CD4-positive, alpha-beta T cell treated with Interleukin-21 for 1 hour (primary cell): Measurements from ENCODE around the gene KAT6B.
"Not testable (repeated sequence)": the region's sequence is repeated elsewhere in the genome, so short reads cannot be mapped to it uniquely, and the experiment has no call there.

Experiments
- DNase-seq: peaks from one replicate; pipeline ENCODE4 v3.0.0-alpha.2; 2020

KAT6B gene

DNA sequence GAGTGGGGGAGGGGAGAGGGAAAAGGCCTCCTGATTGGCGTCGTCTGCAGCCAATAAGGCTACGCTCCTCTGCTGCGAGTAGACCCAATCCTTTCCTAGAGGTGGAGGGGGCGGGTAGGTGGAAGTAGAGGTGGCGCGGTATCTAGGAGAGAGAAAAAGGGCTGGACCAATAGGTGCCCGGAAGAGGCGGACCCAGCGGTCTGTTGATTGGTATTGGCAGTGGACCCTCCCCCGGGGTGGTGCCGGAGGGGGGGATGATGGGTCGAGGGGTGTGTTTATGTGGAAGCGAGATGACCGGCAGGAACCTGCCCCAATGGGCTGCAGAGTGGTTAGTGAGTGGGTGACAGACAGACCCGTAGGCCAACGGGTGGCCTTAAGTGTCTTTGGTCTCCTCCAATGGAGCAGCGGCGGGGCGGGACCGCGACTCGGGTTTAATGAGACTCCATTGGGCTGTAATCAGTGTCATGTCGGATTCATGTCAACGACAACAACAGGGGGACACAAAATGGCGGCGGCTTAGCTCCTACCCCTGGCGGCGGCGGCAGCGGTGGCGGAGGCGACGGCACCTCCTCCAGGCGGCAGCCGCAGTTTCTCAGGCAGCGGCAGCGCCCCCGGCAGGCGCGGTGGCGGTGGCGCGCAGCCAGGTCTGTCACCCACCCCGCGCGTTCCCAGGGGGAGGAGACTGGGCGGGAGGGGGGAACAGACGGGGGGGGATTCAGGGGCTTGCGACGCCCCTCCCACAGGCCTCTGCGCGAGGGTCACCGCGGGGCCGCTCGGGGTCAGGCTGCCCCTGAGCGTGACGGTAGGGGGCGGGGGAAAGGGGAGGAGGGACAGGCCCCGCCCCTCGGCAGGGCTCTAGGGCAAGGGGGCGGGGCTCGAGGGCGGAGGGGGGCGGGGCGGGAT lies at the start of gene KAT6B:
KAT6B (plus strand) TSS at position 459 of the 903 bp plus-strand sequence. CDS start 16,258 bp downstream, outside the sequence.
- peak; percentile 100 for DNase-seq

DNA sequence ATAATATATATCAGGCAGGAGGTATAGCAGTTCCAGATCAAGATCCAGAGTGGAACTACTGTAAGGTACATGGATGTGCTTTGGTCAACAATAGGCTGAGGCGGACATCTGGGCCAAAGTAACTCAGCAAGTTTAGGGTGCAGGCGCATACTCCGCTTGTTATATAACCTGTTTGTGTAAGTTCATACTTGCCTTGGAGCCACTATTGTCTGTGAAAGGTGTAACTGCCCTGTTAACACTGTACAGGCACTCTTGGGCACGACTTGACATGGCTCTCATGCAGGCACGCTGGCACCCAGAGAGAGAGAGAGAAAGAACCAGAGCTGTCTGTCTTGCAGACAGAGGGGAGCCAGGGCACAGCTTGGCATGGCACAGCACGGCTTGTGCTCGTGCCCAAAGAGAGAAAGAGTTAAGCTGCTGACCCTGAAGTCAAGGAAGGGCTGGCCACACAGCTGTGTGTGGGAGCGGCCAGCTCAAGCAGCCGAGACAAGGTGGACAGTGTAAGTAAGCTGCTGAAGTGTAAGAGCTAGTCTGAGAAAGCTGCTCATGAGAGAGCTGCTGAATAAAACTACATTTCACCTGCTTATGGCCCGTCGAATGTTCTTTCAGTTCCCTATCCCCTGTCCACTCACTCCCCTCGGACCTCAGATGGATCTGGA lies 47.8 kb upstream of the KAT6B start:
- DNase-seq: no peak

DNA sequence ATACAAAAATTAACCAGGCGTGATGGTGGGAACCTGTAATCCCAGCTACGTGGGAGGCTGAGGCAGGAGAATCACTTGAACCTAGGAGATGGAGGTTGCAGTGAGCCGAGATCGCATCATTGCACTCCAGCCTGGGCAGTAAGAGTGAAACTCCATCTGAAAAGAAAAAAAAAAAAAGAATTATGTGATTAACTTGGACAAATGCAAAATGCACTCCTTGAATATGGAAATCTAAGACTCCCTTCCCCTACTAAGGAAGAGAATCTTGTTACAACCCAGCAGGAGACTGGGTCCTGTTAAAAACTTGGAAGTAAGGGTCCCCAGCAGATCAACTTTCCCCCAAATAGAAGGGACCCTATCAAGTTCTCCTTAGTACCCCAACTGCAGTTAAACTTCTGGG lies 44.5 kb upstream of the KAT6B start:
- DNase-seq: not testable (repeated sequence)

DNA sequence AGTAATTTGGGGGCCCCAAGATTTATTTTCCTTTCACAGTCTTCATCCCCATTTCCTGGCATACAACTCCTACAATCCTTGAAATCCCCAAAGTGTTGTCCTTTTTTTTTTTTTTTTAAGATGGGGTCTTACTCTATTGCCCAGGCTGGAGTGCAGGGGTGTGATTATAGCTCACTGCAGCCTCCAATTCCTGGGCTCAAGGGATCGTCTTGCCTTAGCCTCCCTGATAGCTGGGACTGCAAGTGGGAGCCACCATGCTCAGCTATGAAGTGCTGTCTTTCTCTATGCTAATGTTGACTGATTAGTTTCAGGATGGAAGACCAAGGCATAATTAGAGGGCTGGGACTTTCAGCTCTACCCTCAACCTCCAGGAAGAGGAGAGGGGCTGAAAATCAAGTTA lies 41.9 kb upstream of the KAT6B start:
- no peak for DNase-seq

DNA sequence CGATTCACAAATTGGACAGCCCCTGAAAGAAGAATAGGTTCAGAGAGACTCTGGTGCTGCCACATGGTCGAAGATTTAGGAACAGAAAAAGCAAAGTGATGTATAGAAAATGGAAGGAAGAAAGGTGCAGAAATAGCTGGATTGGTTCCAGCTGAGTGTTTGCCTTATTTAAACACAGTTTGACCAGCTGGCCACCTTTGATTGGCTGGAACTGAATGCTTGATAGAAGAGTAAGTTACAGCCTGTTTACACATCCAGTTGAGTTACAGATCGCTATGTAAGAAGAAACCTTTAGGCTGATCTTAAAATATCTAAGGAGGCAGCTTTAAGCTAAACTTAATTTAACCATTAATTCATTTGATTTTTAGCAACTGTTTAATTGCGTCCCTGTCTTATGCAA lies 40.3 kb upstream of the KAT6B start:
- DNase-seq: no peak

DNA sequence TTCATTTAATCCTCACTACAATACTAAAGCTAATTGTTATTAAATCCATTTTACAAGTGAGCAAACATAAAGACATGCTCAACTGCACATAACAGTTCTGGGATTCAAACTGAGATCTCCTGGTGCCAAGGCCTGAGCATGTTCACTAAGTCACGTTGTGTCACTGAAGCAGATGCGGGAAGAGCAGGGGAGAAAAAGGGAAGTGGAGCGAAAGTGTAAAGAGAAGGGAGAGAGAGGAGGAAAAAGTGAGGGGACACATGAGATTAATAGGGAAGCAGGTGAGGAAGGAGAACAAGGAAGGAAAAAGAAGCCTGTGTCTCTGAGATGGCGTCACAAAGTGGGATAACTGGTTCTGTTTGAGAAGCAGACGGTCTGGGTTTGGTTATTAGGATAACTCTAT lies 38.9 kb upstream of the KAT6B start:
- no peak for DNase-seq

DNA sequence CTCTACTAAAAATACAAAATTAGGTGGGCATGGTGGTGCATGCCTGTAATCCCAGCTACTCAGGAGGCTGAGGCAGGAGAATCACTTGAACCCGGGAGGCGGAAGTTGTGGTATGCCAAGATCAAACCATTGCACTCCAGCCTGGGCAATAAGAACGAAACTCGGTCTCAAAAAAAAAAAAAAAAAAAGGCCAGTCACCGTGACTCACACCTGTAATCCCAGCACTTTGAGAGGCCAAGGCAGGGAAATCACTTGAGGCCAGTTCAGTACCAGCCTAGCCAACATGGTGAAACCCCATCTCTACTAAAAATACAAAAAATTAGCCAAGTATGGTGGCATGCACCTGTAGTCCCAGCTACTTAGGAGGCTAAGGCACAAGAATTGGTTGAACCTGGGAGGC lies 34.4 kb upstream of the KAT6B start:
- not testable (repeated sequence) for DNase-seq

DNA sequence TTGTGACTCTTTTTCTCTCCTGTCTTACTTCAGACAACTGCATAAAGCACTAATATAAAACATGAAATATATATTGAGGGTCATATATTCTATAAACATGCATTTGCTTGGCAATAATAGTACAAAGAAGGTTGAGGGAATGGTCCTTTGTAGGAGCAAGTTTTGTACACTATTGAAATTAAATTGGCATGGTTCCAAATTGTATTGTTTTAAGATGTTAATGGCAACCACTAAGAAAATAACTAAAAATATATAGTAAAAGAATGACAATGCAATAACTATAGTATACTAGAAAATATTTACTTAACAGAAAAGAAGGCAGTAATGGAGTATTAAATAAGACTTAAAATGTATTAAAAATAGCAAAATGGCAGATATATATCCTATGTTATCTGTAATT lies 33.7 kb upstream of the KAT6B start:
- no peak for DNase-seq

DNA sequence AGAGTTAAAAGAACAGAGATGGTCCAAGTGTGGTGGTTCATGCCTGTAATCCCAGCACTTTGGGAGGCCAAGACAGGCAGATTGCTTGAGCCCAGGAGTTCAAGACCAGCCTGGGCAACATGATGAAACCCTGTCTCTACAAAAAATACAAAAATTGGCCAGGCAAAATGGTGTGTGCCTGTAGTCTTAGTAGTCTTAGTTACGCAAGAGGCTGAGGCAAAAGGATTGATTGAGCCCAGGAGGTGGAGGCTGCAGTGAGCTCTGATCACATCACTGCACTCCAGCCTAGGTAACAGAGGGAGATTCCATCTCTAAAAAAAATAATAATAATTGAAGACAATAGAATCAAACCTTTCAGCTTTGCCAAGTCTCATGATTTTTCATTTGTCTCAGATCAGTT lies 33.2 kb upstream of the KAT6B start:
- DNase-seq: not testable (repeated sequence)

DNA sequence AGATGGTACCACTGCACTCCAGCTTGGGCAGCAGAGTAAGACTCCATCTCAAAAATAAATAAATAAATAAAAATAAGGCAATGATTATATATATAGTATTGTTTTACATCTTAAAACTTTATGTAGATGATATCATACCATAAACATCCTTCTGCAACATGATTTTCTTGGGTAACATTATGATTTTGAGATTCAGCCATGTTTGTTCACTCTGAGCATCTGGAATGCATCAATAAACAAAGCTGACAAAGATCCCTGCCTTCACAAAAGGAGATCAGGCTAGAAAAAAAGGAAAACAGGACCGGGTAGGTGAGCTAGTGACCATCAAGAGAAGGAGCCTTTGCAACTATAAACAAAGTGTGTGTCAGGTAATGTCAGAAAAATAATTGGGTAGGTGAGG lies 31.9 kb upstream of the KAT6B start:
- no peak for DNase-seq

DNA sequence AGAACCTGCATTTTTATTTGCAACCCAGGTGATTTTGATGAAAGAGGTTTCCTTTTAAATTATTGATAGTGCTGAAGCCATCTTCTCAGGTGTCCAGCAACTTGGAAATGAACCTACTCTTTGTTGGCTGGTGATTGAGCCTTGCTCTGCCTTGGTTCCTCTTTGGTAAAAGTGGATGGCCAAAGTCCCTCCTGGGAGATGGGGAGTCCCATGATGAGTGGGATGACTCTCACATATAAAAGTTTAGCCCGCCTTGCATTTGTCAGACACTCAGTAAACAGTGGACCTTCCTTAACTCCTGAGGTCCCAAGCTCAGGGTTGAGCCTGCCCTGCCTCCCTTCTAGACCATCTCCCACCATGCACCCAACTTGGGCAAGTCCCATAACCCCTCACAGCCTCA lies 28.9 kb upstream of the KAT6B start:
- DNase-seq: no peak

DNA sequence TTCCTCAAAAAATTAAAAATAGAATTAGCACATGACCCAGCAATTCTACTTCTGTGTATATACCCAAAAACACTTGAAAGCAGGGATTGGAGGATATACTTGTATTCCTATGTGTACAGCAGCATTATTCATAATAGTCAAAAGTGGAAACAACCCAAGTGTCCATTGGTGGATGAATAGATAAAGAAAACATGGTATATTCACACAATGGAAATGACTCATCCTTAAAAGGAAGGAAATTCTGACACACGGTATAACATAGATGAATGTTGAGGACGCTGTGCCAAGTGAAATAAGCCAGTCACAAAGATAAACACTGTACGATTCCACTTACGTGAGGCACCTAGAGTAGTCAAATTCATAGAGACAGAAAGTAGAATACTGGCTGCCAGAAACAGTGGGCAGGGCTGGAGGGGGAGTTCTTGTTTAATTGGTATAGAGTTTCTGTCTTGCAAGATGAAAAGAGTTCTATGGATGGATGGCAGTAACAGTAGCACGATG lies 26.6 kb upstream of the KAT6B start:
- DNase-seq: no peak

DNA sequence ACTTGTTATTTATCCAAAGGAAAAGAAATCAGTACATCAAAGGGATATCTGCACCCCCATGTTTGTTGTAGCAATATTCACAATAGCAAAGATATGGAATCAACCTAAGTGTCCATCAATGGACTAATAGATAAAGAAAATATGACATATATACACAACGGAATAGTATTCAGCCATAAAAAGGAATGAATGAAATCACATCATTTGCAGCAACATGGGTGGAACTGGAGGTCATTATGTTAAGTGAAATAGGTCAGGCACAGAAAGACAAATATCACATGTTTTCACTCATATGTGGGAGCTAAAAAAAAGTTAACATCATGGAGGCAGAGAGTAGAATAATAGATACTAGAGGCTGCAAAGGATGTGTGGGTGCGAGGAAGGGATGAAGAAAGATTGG lies 25.0 kb upstream of the KAT6B start:
- no peak for DNase-seq

DNA sequence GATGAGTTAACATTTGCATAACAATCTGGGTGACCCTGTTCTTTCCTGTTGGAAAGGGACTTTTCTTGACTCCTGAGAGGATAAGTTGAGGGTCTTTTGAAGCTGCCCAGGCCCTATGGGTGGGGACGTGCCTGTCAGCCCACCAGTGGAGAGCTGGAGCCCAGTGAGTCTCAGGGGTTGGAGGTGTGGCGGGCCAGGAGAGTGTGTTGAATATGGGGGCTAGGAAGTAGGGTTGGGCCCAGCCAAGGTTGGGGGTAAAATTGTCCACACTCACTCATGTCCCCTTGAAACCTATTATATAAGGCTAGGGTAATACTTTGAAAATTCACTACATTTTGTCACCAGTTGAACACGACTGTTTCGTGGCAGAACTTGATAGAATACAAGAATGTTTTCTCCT lies 17.9 kb upstream of the KAT6B start:
- DNase-seq: no peak

DNA sequence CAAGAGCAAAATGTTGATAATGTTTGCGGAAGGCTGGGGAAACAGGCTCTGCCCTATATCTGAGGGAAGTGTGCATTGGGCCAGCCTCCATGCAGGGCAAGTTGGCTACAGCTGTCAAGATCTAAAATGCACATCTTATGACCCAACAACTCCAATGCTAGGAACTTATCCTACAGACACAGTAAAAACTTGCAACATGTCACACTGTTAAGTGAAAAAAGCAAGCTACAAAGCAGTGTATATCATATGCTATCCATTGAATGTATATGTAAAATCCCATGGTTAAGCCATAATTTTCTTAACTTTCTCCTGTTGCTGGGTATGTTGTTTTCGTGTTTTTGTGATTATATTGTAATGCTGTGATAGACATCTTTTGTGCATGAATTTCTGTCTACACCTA lies 16.3 kb upstream of the KAT6B start:
- DNase-seq: no peak

DNA sequence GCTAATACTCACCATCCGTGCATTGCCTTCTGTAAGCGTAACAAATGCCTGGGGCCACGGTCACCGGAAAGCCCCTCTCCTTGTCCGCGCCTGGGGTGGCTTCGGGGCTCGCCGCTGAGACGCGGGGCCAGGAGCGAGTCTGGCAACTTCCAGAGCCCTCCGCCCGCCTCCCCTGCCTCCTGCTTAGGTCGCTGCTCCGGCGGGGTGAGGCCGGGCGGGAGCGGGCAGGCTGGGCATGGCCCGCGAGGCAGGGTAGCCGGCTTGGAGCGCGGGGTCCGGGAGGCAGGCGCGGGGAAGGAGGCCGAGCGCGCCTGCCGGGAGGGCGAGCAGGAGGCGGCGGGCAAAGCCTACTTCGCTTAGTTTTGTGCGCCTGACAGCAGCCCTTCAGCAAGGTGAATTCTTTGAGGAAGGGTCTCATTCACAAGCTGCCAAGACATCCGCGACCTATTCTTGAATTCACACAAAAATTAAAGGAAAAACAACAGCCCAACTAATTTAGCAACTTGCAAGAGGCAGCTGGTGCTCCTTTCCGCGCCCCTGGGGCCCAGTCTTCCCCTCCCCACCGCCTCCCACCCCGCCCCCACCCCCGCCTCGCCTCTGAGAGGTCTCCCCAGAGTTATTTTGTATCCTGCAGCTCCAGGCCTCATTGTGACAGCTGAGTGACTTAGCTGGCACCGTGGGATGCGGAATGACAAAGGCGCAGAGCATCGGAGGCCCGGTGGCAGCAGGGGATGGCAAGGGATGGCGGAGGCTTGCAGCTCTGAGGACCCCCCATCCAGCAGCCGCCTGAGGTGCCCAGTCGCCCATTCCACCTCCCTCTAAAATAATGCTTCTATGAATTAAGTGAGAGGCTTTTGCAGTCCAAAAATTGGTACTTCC lies 12.8 kb upstream of the KAT6B start:
- no peak for DNase-seq

DNA sequence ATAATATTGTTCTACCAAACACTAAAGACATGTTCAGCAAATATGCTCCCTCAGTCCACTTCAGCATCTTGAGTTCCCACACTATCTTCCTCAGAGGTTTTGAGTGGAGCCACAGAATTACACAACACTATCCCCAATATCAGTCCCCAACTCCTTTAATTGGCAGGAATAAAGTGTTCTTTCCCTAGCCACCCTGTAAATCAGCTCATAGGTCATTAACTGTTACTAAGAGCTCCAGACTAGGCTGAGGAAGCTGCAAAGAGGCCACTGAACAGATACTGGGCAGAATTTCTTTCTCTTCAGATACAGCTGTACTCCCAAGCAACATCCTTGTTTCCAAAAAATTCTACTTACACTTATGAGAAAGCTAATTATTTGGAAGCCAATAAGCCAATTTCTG lies 11.6 kb upstream of the KAT6B start:
- no peak for DNase-seq

DNA sequence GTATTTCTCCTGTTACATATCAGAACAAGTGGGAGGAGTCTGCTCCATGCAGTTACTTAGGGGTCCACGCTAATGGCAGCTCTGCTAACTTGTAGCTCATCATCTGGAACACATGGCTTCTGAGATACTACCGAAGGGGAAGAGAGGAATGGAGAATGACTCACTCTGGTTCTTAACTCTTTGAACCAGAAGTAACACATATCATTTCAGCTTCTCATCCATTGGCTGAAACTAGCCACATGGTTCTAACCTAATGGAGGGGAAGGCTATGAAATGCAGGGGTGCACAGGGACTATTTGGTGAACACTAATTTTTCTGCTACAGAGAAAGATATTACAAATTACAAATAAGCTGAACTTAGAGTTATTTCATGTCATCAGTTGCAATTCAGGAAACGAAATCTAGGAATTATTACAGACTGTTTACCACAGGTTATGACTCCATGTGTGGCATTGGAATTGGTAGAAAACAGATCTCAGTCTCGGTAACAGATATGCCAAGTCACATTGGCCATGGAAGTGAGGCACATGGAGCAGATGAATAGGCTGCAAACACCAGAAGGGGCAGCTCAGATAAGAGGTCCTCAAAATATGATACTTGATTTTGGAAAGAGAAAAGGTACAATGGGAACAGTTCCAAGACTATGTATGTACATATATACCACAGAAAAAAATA lies 9.4 kb upstream of the KAT6B start:
- no peak for DNase-seq

DNA sequence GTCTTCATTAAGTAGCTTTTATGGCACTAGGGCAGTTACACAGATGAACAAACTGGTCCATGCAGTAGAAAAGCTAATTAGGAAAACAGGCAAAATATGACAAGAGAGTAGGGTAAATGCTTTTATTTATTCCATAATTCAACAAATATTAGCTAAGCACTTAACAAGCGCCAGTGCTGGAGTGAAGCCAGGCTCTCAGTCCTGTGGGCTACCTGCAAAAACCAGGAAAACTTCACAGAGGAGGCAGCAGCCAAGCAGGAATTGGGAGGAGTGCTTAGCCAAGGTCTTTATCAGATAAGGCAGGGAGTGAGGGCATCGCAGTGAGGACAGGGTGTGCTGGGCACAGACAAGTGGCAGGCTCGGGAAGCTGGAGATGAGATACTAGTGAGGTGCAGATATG lies 4.9 kb upstream of the KAT6B start:
- no peak for DNase-seq

DNA sequence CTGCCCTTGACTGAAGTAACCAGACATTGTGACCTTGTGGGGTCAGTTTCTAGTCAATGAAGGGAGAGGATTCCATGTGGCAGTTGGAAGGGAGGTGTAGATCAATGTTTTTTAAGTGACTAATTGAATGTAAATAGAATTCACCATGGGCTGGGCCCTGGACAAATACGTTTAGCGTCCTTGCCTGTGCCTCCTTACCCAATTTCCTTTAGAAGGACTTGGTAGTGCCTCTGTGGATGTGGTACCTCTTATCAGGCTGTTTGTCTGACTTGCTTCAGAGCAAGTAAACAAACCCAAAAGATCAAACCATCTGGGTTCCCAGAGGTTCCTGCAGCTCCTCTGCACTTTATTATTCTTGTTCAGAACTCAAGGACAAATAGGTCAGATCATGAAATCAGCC lies 4.3 kb upstream of the KAT6B start:
- DNase-seq: no peak

DNA sequence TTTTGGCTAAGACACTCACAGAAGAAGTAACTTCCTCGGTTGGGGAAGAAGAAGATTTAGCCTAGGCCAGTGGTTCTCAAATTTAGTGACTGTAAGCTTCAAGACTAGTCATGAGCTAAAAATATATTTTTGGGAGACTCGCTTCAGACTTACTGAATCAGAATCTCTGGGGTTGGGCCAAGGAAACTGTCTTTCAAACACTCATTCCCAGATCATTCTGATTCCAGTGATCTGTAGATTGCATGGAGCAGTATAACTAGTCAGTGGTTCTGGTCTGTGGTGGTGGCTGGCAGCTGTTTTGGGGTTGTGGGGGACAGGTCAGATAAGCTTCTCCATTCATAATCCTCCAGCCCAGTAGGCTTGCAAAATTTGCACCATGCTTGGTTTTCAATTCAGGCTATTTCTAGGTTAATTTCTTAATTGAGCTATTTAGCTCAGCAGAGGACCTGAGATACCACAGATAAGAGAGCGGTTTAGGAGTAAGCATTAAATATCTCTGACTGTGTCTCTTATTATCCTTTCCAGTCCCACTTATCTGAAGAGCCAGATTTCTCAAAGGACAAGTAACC lies 3.8 kb upstream of the KAT6B start:
- no peak for DNase-seq

DNA sequence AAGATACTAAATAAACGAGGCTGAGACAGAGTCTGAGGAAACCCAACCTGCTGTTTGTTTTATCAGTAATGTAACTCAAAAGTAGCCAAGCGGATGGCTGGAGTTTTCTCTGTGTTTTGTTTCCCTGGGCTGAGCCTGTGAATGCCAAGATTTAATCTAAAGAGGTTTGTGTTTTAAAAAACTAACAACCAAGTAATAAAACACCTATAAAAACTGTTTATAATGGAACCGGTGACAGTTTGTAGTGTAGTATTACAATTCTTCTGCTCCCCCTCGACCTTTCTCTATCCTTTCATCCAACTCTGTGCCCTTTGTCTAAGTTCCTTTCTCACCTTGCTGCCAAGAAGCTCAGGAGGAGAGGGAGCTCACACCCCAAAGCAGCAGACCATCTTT lies 2.6 kb upstream of the KAT6B start:
- DNase-seq: no peak
